DOHH2 (cell line): ENCODE results near the gene MAP2.

Experiments
- H3F3A ChIP-seq: fragments of 200-600 bp; sonication (generic), shearing (Covaris generic); 2 replicates; pipeline ENCODE4 v1.6.0; 2016; ENCODE audit warnings: antibody characterized with exemption, mild to moderate bottlenecking; ENCODE audit not compliant: control insufficient read depth, insufficient read depth
- H3K27ac ChIP-seq: fragments of 200-600 bp; sonication (generic); 2 replicates; pipeline ENCODE4 v1.5.1; 2014; ENCODE audit warnings: low read depth, mild to moderate bottlenecking, low read length, moderate library complexity
- H3K27me3 ChIP-seq: fragments of 200-600 bp; sonication (generic); 2 replicates; pipeline ENCODE4 v1.6.1; 2014; ENCODE audit warnings: mild to moderate bottlenecking, low read length, mixed read lengths; ENCODE audit not compliant: control insufficient read depth
- H3K36me3 ChIP-seq: fragments of 200-600 bp; sonication (generic); 2 replicates; pipeline ENCODE4 v1.6.1; 2014; ENCODE audit warnings: mild to moderate bottlenecking, low read length, moderate library complexity, mixed read lengths; ENCODE audit not compliant: control insufficient read depth
- H3K4me1 ChIP-seq: fragments of 200-600 bp; sonication (generic); 2 replicates; pipeline ENCODE4 v1.6.1; 2014; ENCODE audit warnings: mild to moderate bottlenecking, low read length, mixed read lengths; ENCODE audit not compliant: control insufficient read depth
- H3K4me2 ChIP-seq: fragments of 200-600 bp; sonication (generic); 2 replicates; pipeline ENCODE4 v1.6.0; 2014; ENCODE audit warnings: mild to moderate bottlenecking, low read length, moderate library complexity
- H3K4me3 ChIP-seq: fragments of 200-600 bp; sonication (generic); 2 replicates; pipeline ENCODE4 v1.5.1; 2014; ENCODE audit warnings: mild to moderate bottlenecking, low read length, mixed read lengths
- H3K79me2 ChIP-seq: fragments of 200-600 bp; sonication (generic); 2 replicates; pipeline ENCODE4 v1.6.1; 2014; ENCODE audit warnings: mild to moderate bottlenecking, low read length, mixed read lengths; ENCODE audit not compliant: control insufficient read depth
- H3K9me2 ChIP-seq: fragments of 200-600 bp; sonication (generic); replicated peaks from 2 replicates; pipeline ENCODE4 v1.6.1; 2014; ENCODE audit warnings: mild to moderate bottlenecking, low read length, mixed read lengths; ENCODE audit not compliant: control insufficient read depth
- H3K9me3 ChIP-seq: fragments of 200-600 bp; sonication (generic); 2 replicates; pipeline ENCODE4 v1.6.1; 2014; ENCODE audit warnings: antibody characterized with exemption, low read length, mixed read lengths; ENCODE audit not compliant: control insufficient read depth, insufficient read depth
- H4K20me1 ChIP-seq: fragments of 200-600 bp; sonication (generic); 2 replicates; pipeline ENCODE4 v1.6.0; 2014; ENCODE audit warnings: low read depth, mild to moderate bottlenecking, antibody characterized with exemption, low read length, moderate library complexity; ENCODE audit not compliant: control insufficient read depth, insufficient read depth
- EZH2phosphoT487 ChIP-seq: fragments of 200-600 bp; sonication (generic); IDR thresholded peaks from 2 replicates; pipeline ENCODE4 v1.6.1; 2017; ENCODE audit warnings: borderline replicate concordance, mild to moderate bottlenecking, antibody characterized with exemption, low read length, moderate library complexity, mixed read lengths
- TF ChIP-seq, protein P1 (sequence below): fragments of 200-600 bp; sonication (generic); IDR thresholded peaks from one replicate; pipeline ENCODE4 v1.5.1; 2014; ENCODE audit warnings: antibody characterized with exemption, mild to moderate bottlenecking, low read depth, low read length; ENCODE audit not compliant: poor library complexity, severe bottlenecking

The MAP2 gene

DNA sequence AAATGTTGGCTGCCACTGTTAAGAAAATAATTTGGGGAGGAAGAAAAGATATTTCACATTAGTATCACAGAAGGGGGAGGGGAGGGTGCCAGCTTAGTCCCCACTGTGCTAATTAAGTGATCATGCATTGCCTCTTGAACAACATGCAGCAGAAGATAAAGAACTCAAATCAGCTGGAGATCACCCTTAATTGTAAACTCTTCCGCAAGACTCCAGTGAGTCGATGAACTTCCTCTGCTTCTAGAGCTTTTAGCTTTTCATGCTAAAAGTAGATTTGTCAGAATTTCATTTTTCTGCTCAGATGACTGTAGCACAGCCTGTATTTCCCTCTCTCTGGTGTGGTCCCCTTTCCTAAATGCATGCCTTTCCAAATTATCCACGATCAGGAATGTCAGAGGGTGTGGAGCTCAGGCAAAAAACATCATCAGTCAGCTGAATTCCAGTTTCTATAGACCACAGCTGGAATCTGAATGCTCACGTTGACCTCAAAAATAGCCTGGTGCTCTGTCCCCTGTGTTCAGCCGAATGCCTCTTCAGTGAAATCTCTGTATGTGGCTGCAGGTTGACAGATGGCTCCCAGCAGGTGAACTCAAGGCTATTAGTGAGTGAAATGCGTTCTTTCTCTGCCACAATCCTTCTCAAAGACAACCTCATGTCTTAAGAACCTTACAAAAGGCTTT is 191.0 kb downstream of the MAP2 start:
- no peak overlapping the region for H3K4me3 ChIP-seq
- no peaks in the 10 kb centered on the region for H3K27me3 ChIP-seq
- no peaks in the 10 kb centered on the region for H3K79me2 ChIP-seq
- H3K9me3 ChIP-seq = no peaks in the 10 kb centered on the region
- TF ChIP-seq EZH2phosphoT487 = no peak
- TF ChIP-seq, protein P1, sequence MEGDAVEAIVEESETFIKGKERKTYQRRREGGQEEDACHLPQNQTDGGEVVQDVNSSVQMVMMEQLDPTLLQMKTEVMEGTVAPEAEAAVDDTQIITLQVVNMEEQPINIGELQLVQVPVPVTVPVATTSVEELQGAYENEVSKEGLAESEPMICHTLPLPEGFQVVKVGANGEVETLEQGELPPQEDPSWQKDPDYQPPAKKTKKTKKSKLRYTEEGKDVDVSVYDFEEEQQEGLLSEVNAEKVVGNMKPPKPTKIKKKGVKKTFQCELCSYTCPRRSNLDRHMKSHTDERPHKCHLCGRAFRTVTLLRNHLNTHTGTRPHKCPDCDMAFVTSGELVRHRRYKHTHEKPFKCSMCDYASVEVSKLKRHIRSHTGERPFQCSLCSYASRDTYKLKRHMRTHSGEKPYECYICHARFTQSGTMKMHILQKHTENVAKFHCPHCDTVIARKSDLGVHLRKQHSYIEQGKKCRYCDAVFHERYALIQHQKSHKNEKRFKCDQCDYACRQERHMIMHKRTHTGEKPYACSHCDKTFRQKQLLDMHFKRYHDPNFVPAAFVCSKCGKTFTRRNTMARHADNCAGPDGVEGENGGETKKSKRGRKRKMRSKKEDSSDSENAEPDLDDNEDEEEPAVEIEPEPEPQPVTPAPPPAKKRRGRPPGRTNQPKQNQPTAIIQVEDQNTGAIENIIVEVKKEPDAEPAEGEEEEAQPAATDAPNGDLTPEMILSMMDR = no peak
- no peaks in the 10 kb centered on the region; the same call in 1 of the 2 replicates for H3K9me2 ChIP-seq
- no peak overlapping the region for H3K4me2 ChIP-seq
- H3F3A ChIP-seq = no peaks in the 10 kb centered on the region
- no peaks in the 10 kb centered on the region for H3K36me3 ChIP-seq
- H3K4me1 ChIP-seq = peaks cover 4% of the 10 kb centered on the region
- H3K27ac ChIP-seq = no peak overlapping the region
- no peaks in the 10 kb centered on the region for H4K20me1 ChIP-seq

DNA sequence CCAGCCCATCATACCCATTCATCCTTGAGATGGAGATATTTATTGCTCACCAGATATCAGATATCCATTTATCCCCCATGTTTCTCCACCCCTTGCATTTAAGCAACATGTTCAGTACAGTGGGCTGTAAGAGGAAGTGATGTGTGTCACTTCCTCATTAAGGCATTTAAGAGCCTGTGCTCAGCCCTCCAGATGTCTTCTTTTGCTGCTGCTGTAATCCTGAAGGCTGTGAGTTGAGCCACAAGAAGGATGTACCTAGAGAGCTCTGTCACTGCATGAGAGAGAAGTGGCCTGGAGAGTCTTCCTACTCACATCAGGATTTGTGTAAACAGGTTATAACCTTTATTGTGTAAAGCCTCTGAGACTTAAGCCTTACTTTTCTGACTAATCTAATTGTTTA is 195.9 kb downstream of the MAP2 start:
- no peaks in the 10 kb centered on the region for H3F3A ChIP-seq
- H3K4me3 ChIP-seq = no peak overlapping the region
- no peak for TF ChIP-seq EZH2phosphoT487
- TF ChIP-seq, protein P1 = no peak
- H3K27me3 ChIP-seq = no peaks in the 10 kb centered on the region
- H3K9me2 ChIP-seq = no peaks in the 10 kb centered on the region
- H3K4me2 ChIP-seq = peak overlapping the region; percentile 22
- no peaks in the 10 kb centered on the region for H4K20me1 ChIP-seq
- no peaks in the 10 kb centered on the region for H3K9me3 ChIP-seq
- peaks cover 10% of the 10 kb centered on the region for H3K4me1 ChIP-seq
- H3K27ac ChIP-seq = no peak overlapping the region
- no peaks in the 10 kb centered on the region for H3K36me3 ChIP-seq
- no peaks in the 10 kb centered on the region for H3K79me2 ChIP-seq

DNA sequence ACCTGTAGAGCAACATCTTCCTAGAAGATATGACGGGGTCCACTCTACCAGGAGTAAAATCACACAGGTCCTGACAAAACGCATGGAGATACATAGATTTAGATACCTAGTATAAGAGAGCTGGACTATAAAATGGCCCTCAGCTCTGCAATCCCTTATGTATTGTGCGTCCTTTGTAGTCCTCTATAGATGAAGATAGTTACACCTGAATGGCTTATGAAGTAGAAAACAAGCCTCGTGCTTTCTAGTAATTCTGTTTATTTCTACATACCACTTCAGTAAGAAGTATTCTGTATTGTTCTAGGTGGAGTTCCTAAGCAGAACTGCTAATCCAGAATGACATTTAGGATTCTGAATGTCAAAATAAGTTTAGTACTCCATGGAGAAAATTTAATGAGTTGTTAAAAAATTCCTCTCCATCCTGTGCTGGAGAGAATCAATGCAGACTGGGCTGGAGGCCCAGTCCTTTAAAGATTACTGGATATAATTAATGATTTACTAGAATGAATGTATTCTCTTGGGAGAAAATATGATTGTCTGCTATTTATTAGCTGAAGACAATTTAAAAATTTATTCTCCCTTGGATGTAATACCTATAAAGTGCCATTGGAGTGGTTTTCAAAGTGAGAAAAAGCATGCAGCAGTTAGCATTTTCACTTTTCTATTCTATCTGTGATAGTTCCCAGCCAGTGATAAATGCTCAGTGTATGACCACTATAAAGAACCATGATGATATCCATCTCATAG is 200.5 kb downstream of the MAP2 start:
- Histone ChIP-seq H3K4me1 (peaks cover 10% of the 10 kb centered on the region), H3F3A (no peaks in the 10 kb centered on the region), H3K4me2 (no peak overlapping the region), H4K20me1 (no peaks in the 10 kb centered on the region), H3K9me2 (no peaks in the 10 kb centered on the region), H3K79me2 (no peaks in the 10 kb centered on the region), H3K36me3 (no peaks in the 10 kb centered on the region), H3K4me3 (no peak overlapping the region), H3K9me3 (no peaks in the 10 kb centered on the region), H3K27ac (no peak overlapping the region), H3K27me3 (no peaks in the 10 kb centered on the region)
- TF ChIP-seq, protein P1 = no peak
- no peak for TF ChIP-seq EZH2phosphoT487
